HG03342 (cell line): ENCODE data around the gene DLGAP3.
A peak's percentile ranks its signal among the peaks of the same experiment; 100 is the strongest.

Experiments used
- ATAC-seq: cut with Tn5 transposase; IDR thresholded peaks from one replicate; pipeline ENCODE4 v1.9.1; 2021; ENCODE audit warnings: mild to moderate bottlenecking, moderate library complexity; ENCODE audit not compliant: unreplicated experiment

Gene DLGAP3

DNA sequence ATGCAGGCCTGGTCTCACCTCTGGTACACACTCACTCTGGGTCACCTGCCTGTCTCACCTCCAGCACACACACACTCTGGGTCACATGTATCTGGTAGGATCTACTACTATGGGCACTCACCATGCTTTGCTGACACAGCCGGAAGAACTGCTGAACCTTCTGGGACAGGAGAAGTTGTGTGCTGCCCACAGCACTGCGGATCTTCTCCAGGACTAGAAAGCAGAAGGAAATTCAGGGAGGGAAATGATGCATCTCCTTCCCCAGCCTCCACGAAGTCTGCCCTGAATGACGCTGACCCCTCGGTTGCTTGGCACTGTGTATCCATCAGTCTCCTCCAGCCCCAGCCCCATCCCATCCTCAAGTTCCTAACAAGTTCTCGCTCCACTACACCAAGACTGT, 62.0 kb downstream of the DLGAP3 start:
- no peak for ATAC-seq

DNA sequence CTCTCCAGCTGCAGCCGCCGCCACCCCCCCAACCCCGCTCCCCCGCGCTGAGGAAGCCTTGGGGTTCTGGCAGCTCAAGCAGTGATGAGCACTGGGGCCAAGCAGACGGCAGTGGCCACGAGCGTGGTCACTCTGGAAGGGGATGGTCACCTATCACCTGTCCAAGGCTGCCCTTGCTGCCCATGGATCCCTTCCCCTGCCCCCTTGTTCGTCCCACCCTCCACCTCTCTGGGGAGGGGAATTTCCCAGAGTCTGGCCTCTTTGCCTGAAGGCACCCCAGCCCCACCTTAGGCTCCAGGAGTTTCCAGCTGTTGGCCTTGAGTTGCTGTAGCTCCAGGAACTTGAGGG, 62.7 kb downstream of the DLGAP3 start:
- ATAC-seq, result no peak

DNA sequence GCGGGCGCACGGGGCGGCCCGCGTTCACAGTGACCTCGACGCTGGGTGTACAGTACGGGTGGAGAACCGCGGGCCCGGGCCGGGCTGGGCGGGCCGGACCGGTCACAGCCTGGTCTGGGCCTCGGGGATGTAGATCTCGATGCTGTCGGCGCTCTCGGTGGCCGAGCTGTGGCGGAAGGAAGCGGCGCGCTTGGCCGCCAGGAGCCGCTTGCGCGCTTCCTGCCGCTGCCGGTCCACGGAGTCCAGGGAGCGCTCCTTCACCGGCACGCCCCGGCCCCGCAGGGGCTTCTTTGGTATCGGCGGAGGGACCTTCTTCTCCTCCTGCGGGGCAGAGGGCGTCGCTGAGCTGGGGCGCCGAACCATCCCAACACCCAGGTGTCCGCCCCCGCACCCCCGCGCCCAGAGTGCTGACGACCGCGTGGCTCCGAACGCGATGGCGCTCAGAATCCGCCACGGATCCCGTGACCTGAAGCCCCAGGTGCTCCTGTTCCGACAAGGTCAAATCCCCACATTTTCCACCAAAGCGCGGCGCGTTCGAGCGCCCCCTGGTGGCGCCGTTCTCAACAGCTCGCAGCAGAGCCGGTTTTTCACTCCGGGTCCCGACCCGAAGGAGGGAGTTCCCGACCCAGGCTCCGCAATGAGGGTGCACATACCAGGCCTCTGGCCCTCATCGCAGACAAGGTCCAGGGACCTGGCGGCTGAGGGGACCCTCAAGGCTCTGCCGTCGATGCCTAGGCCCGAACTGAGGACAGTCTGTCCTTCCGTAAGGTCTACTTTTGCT, 63.3 kb downstream of the DLGAP3 start:
- peak; percentile 63 for ATAC-seq

DNA sequence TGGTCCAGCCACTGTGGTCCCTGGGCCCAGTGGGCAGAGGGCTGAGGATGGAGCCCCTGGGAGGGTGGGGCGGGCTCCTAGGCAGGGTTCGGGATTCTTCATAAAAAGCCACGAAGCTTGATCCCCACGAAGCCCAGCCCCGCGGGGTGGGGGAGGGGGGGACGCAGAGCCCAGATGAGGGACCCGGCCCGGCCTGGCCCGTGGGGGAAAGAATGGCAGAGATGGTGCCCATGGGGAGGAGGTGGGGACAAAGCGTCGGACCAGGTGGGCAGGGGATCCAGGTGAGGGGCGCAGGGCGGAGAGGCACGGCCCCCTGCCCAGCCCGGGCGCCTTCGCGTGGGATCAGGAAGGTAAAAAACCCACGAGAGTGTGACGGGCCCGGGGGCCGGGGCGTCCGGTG, 63.9 kb downstream of the DLGAP3 start:
- no peak for ATAC-seq

DNA sequence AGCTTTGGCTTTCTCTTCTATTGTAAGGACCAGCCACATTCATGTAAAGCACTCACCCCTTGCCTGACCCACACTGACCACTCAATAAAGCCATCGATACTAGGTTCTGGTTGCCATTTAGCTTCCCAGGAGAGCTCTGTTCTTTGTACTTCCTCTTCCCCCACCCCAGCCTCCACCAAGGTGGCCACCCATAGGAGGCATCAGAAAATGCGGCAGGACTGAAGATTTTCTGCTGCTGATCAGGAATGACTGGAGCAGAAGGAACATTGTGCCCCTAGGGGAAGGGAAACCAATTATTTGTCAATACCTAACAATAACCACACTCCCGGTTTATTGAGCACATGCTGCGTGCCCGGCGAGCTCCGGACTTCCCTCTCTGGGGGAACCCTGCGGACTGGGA, 64.7 kb downstream of the DLGAP3 start:
- ATAC-seq, result no peak

DNA sequence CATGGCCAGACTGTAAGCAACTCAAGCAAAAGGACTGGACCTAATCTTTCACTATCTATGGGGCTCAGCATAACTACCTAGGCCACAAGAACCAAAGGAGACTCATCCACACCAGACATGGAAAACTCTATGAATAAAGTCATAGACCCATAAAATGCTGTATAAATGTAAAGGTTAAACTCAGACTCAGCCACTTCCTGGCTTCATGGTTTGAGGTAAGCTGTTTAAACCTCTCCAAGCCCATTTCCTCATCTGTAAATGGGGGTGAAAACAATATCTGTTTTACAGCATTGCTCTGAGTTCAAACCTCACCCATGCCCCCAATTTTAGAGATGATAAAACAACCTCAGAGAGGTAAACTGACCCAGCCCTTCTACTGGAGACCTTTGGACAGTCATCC, 65.9 kb downstream of the DLGAP3 start:
- ATAC-seq, result no peak

DNA sequence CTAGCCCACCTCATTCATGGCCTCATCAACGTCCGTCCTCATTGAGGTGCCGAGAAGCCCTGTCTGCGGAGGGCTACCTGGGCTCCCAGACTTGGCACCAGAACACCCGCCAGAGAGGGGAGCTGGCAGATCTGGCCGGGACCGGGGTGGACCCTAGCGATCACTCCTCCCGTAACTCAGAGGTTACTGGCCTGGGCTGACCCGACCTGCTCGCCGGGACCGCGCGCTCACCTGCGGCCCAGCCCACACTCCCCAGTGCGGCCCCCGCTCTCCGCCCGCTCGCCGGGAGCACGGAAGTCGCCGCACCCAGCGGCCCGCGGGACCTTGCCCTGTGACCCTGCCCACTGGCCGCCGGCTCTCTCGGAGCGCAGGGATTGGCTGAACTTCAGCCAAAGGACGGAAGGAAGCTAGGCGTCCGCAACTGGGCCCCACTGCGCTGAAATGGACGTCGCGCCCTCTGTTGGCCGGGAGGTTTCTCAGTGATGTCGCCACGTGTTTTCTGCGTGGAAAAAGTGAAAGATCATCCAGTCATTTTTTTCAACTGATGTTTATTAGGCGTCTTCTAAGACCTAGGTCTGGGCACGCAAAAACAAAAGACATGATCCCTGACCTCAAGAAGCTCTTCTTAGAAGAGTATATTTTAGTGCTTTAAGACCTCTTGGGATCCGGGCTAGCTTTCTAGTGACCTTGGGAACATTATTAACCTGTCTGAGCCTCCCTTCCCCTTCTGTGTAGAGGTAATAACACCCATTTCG, 69.8 kb downstream of the DLGAP3 start, which contains the start of gene SMIM12:
TSS of gene SMIM12 (minus strand) at position 304 of the 755 bp plus-strand sequence. CDS start 3,772 bp downstream, outside the sequence.
- peak; percentile 93 for ATAC-seq

DNA sequence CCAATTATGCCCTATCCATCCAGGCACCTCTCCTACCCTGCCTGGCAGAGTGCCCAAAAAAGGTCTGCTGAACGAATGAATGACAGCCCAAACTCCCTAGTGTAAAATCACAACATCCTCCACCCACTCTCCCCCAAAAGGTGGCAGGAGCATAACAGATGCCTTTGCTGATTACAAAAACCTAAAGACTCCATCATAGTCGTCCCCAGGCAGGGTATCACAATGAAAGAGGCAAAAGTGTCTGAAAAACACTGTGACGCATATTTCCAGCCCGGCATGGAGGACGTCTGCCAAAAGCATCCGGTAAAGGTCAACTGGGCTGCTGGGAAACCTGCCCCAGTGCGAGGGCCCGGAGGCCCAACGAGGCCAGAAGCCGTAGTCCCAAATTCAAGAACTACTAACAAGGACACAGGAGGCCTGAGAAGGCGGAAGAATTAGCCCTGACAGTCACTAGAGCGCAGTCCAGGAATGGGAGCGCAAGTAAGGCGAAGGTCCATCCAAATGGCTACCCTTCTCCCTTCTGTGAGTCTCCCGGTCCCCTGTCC, 70.5 kb downstream of the DLGAP3 start:
- no peak for ATAC-seq

DNA sequence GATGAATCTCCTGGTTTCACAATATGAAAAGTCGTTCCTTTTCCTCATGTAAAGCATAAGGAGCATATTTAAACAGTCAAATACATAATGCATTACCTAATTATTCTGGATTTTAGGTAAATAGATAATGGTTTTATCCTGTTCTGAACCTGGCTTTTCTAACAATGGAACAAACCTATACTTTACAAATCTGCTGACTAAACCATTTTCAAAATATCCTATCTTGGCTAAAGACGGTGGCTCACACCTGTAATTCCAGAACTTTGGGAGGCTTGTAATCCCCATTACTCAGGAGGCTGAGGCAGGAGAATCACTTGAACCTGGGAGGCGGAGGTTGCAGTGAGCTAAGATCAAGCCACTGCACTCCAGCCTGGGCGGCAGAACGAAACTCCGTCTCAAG, 72.8 kb downstream of the DLGAP3 start:
- ATAC-seq, result no peak

DNA sequence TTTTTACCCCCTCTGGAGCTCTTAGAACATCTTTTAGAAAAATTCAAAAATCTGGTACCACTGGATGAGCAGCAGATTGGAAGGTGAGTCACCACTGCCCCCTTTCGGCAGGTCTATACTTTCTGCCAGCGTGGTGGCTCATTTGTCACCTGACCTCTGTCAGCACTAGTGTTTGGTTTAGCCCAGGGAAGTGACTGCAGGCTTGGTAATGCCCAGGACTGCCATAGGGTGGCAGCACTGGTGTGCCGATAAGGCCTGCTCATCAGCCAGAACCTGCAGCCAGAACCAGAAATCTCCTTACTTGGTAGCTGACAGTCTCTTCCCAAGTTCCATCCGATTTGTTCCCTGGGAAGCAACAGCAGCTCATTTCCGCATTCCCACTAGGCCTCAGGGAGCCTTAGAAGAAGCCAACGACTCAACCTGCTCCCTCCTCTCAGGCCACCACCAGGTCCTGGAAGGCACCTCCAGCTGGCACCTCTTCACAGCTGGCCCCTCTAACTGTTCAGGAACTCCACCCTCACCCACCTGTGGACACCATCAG, 76.7 kb downstream of the DLGAP3 start:
- peak; percentile 96 for ATAC-seq

DNA sequence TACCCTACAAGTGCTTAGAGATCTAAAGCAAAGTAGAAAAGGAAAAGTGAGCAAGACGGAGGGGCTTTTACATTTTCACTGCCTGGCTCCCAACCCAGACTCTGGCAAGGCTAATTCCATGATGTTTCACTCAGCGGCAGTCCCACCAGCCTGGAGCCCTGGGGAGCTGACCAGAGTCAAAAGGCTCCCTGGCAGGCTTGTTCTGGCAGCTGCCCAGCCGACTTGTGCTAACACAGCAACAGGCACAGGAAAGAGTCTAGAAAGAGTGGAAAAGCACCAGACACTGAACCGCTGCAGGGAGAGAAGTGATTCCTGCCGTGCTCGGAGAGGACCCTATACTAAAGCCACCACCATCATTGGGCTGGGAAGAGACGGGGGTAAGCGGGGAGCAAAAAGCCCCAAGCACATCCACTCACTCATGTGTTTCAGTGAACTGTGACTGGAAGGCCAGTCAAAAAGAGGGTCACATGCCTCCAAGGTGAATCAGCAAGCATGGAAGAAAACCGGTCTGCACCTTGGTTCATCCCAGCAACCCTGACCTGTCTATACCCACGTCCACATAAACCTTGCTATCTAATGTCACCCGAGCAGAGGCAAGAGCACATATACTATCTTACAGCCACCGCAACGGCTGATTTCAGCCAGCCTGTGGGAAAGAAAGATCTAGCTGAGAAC, 77.9 kb downstream of the DLGAP3 start:
- ATAC-seq, result no peak

DNA sequence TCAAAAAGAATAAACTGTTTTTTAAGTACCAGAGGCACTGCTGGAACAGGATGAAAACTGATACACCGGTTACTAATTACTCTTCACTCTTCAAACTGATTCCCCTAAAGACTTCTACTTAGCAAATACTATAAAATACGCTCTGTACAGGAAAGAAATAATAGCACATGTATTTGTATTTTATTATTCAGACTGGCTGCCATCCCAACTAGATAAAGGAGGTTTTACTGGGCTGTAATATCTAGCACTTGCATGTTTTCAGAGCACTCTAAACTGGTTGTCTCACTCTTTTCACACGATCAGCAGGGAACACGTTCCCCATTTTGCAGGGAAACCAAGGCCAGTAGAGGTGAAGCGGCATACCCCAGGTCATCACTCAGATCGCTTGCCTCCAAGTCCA, 79.1 kb downstream of the DLGAP3 start:
- ATAC-seq, result no peak

DNA sequence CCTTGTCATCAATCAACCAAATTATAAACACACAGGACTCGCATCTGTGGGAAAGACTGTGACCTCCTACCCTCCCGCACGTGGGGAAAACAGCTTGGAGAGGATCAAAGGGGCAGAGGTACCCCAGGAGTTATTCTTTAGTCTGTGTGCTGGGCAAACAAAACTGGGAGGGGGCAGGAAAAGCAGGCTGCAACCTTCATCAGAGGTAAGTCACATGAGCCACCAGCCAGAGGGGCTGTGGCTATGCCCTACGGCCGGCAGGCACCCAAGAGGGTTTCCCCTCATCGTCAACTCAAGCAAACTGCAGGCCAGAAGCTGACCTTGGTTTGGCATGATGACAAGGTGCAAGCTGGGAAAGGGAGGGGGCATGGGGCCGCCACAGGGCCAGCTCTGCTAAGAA, 82.4 kb downstream of the DLGAP3 start:
- no peak for ATAC-seq

DNA sequence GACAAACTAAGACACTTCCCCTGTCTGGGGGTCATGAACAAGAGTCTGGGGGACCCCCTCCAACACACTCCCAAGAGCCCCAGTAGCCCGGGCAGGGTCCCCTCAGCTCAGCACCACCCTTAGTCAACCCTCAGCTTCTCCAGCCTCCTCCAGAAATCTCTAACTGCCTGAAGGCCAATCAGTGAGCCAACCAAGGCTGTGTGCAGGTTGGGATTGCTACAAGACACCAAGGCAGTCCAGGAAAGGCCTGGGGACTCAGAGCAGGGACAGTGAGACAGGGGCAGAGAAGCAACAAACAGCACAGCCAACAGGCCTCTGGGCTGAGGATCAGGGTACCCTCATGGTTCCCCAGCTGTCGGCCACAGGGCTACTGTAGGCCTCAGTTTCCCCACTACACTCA, 83.2 kb downstream of the DLGAP3 start:
- no peak for ATAC-seq

DNA sequence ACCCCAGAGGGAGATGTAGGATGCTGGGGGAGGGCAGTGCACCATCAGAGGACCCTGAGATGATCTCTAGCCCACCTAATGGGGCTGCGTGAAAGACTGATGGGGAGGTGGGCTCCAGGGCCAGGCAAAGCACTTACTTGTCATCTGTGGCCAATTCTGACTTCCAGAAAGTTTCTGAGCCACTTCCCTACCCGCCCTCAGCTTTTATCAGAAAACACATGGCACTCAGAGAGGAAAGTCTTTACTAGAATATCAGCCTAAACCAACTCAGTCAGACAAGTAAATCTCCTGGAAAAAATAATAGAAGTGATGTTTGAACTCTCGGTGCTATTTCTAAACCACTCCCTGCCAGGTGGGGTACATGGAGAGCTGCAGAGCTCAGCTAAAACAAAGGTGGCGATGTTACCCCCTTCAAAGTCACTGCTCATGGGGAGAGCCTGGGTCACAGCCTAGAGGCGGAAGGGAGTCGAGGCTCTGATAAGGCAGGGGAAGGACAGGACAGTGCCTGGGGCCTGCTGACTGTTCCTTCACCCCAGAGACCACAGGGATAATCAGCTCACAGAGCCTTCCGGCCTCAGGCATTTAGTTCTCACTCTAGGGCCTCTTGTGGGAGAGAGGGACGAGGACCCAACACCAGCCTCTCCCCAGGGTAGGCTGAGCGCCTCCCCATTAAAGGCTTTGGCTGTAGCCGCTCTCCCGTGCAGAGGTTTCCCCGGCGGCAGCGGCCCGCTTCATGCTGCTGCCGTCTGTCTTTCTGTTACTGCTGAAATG, 84.1 kb downstream of the DLGAP3 start:
- no peak for ATAC-seq

DNA sequence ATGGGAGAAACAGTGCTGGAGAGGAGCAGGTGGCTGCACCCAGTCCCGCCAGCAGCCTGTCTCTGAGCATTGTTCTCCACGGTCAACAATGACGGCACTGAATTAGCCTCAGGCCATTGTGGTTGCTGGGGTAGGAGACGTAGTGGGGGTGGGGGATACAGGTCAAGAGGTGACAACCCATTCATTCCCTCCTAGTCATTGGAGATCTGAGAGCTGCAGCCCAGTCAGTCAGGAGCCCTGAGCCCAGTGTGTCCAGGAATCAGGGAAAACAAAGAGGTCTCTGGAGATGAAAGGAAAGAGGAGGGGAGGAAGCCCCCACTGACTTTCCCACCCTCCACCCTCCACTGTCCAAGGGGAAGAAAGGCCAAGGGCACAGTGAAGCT, 85.2 kb downstream of the DLGAP3 start:
- no peak for ATAC-seq

DNA sequence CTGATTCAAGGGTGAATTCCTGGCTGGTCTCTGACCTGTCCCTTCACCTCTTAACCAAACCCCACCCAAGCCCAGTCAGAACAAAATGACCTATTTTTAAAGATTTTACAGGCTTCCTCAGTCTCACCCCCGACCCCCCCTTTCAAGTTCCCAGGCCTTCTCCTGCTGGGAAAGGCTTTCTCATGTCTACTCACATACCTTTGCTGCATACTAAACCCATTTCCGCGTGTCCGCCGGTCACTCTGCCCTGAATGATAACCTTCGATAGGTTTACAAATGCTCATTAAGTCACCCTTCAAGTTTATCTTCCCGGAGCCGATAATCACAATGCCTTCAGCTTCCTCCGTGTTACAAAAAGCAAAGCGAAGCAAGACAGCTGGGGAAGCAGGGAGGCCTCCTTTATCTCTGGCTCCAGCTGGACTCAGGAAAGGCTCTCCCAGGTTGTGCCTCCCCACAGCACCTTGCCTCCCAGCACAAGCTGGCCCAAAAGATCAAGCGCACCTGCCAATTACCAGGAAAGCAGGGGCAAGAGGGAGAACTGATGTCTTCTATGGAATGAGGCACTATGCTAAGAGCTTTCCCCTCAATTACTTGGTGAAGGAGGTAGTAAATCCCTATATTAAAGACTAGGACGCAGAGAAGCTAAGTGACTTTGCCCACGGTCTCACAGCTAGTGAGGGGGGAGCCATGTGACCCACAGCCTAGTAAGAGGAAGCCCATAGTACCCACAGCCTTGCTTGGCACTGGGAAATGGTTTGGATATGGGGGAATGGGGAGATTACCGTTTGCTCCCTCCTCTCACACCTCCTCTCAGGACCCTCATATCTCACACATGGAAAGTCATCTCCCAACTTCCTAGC, 85.8 kb downstream of the DLGAP3 start:
- ATAC-seq, result no peak

DNA sequence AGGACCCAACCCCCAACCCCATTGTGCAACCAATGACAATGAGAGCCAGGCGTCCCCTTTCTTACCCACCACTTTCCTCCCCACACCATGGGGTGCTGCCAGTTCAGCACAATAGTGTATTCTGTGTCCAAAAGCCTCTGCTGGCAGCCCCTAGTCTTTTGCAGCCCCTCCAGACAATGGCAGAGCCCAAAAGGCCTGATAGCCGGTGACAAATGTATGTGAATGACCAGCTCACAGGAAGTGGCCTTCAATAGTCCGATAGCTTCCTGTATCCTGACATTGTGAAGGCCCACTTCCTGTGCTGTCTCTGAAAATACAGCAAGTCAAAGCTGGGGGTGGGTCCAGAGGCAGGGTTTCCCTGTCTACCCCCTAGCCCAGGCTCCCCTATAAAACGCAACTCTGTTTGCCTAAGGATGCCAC, 86.5 kb downstream of the DLGAP3 start:
- no peak for ATAC-seq

DNA sequence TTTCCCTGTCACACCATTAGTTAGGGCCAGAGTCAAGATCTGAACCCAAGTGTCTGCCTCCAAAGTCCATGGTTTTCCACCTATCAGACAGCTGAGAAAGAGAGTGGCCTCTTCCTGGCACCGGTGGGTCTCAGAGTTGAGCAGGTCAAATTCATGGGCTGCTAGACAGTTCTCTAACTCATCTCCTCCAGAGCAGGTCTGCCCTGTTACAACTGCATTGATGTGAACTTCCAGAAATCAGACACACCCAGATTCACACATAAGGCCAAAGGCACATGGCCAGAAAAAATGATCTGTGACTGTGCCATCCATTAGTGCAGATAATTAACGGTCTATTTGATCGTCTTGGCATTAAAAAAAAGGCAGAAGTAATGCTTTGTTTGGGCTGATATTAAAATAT, 87.4 kb downstream of the DLGAP3 start:
- no peak for ATAC-seq

DNA sequence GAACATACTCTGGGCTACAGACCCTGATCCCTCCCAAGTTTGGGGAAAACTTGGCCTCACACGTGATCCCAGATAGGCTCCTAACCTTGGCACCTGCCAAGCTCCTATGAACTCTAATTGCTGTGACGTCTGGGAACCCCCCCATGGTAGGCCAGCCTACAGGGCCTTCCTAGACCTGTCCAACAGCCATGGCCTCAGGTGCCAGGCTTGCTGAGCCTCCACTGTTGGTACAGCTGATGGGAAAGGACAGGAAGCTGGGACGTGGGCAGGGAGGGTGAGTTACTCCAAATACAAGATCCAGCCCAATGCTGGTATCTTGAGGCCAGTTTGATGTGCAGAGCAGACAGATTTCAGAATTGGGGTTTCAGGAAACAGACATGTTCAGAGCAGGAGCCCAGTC, 89.0 kb downstream of the DLGAP3 start:
- no peak for ATAC-seq
